Stimulated activated CD4-positive, alpha-beta T cell treated with anti-CD3 and anti-CD28 coated beads, Interleukin-4, amount 100 ng/mL, for 24 hours (primary cell): ENCODE measurements around the gene DBN1.

ENCODE experiments used
- DNase-seq: peaks from one replicate; pipeline ENCODE4 v3.0.0-alpha.2; 2020

Gene DBN1

GRCh38 chr5:177504086-177505056 lies 30.9 kb upstream of the DBN1 start:
- DNase-seq: no peak

- no peak for DNase-seq
These were observed 30.1 kb upstream of the DBN1 start for GRCh38 chr5:177503351-177504085.

- DNase-seq: no peak
These were observed 29.5 kb upstream of the DBN1 start for GRCh38 chr5:177502886-177503285.

- no peak for DNase-seq
These were observed 28.6 kb upstream of the DBN1 start for GRCh38 chr5:177501874-177502678.

- DNase-seq: peak; percentile 89
These were observed 27.5 kb upstream of the DBN1 start for GRCh38 chr5:177500685-177501522.

GRCh38 chr5:177499842-177500241 lies 26.4 kb upstream of the DBN1 start:
- no peak for DNase-seq

GRCh38 chr5:177498013-177498787 lies 24.8 kb upstream of the DBN1 start:
- no peak for DNase-seq

GRCh38 chr5:177497292-177498012 lies 24.0 kb upstream of the DBN1 start, which contains the start of gene PDLIM7:
Gene PDLIM7, minus strand, starts transcription at chr5:177497604. Its CDS starts 1,092 bp downstream, at chr5:177496512.
- peak; percentile 93 for DNase-seq

GRCh38 chr5:177496727-177497291 lies 23.4 kb upstream of the DBN1 start:
- no peak for DNase-seq

GRCh38 chr5:177496070-177496726 lies 22.8 kb upstream of the DBN1 start:
- DNase-seq: no peak

GRCh38 chr5:177495243-177496060 lies 22.0 kb upstream of the DBN1 start:
- DNase-seq: no peak

- DNase-seq: peak; percentile 37
These were observed 21.1 kb upstream of the DBN1 start for GRCh38 chr5:177494346-177495195.

GRCh38 chr5:177493795-177494345 lies 20.4 kb upstream of the DBN1 start:
- DNase-seq: no peak

- no peak for DNase-seq
These were observed 19.4 kb upstream of the DBN1 start for GRCh38 chr5:177492841-177493240.

- DNase-seq: no peak
These were observed 18.7 kb upstream of the DBN1 start for GRCh38 chr5:177491983-177492746.

GRCh38 chr5:177491429-177491945 lies 18.1 kb upstream of the DBN1 start:
- DNase-seq: no peak
